Measurements from ENCODE around the gene KLK11.

KLK11 gene

GRCh38 chr19:51034704-51035103 lies 8.3 kb upstream of the KLK11 start, which contains the start of gene KLK12:
KLK12 (minus strand) TSS chr19:51035002; CDS start chr19:51034621, 381 bp downstream.
- Histone ChIP-seq H2AFZ (ENCODE audit: low read depth, low read length) (no peak within 1 kb of the TSS), H3K4me3 (ENCODE audit: low read depth in 1 of 2, low read length in 2 of 2) (no peak within 1 kb of the TSS), H3K9me3 (ENCODE audit: insufficient read depth, low read length, severe bottlenecking) (no peaks in the 10 kb centered on the region), H3K27ac (ENCODE audit: low read length) (no peak within 1 kb of the TSS), H4K20me1 (ENCODE audit: insufficient read depth, low read length) (no peaks in the 10 kb centered on the region), H3K4me1 (ENCODE audit: insufficient read depth, low read length) (no peaks in the 10 kb centered on the region), H3K27me3 (ENCODE audit: insufficient read depth, low read length, poor library complexity) (no peaks in the 10 kb centered on the region), H3K4me2 (ENCODE audit: insufficient read depth, low read length) (no peak within 1 kb of the TSS), H3K36me3 (ENCODE audit: insufficient read depth, low read length) (no peaks in the 10 kb centered on the region), H3K9ac (ENCODE audit: low read depth, low read length) (no peak within 1 kb of the TSS), H3K79me2 (ENCODE audit: insufficient read depth, low read length) (no peaks in the 10 kb centered on the region)
- no peak for ATAC-seq (ENCODE audit: insufficient read depth, low read depth)
- TF ChIP-seq EZH2 (IDR thresholded peaks at IDR 0.05; ENCODE audit: borderline replicate concordance, low read depth, low read length, severe bottlenecking) (no peak), CTCF (IDR thresholded peaks at IDR 0.05; ENCODE audit: borderline replicate concordance, extremely low read depth, low read length, poor library complexity, severe bottlenecking) (no peak)
- DNase-seq: no peak

GRCh38 chr19:51031880-51032225 lies 5.4 kb upstream of the KLK11 start:
- Histone ChIP-seq H3K4me3 (ENCODE audit: low read depth in 1 of 2, low read length in 2 of 2) (no peak overlapping the region), H4K20me1 (ENCODE audit: insufficient read depth, low read length) (no peaks in the 10 kb centered on the region), H3K27me3 (ENCODE audit: insufficient read depth, low read length, poor library complexity) (peaks cover 3% of the 10 kb centered on the region), H3K79me2 (ENCODE audit: insufficient read depth, low read length) (no peaks in the 10 kb centered on the region), H3K9me3 (ENCODE audit: insufficient read depth, low read length, severe bottlenecking) (no peaks in the 10 kb centered on the region), H3K36me3 (ENCODE audit: insufficient read depth, low read length) (no peaks in the 10 kb centered on the region), H3K4me2 (ENCODE audit: insufficient read depth, low read length) (no peak overlapping the region), H2AFZ (ENCODE audit: low read depth, low read length) (no peak overlapping the region), H3K4me1 (ENCODE audit: insufficient read depth, low read length) (no peaks in the 10 kb centered on the region), H3K27ac (ENCODE audit: low read length) (no peak overlapping the region), H3K9ac (ENCODE audit: low read depth, low read length) (no peak overlapping the region)
- no peak for TF ChIP-seq CTCF (IDR thresholded peaks at IDR 0.05; ENCODE audit: borderline replicate concordance, extremely low read depth, low read length, poor library complexity, severe bottlenecking)
- no peak for TF ChIP-seq EZH2 (IDR thresholded peaks at IDR 0.05; ENCODE audit: borderline replicate concordance, low read depth, low read length, severe bottlenecking)
- no peak for DNase-seq
- no peak for ATAC-seq (ENCODE audit: insufficient read depth, low read depth)

GRCh38 chr19:51031220-51031879 lies 4.9 kb upstream of the KLK11 start:
- Histone ChIP-seq H3K79me2 (ENCODE audit: insufficient read depth, low read length) (no peaks in the 10 kb centered on the region), H3K36me3 (ENCODE audit: insufficient read depth, low read length) (no peaks in the 10 kb centered on the region), H3K4me2 (ENCODE audit: insufficient read depth, low read length) (no peak overlapping the region), H4K20me1 (ENCODE audit: insufficient read depth, low read length) (no peaks in the 10 kb centered on the region), H3K4me3 (ENCODE audit: low read depth in 1 of 2, low read length in 2 of 2) (no peak overlapping the region), H3K27ac (ENCODE audit: low read length) (no peak overlapping the region), H3K27me3 (ENCODE audit: insufficient read depth, low read length, poor library complexity) (peaks cover 7% of the 10 kb centered on the region), H3K9ac (ENCODE audit: low read depth, low read length) (no peak overlapping the region), H3K4me1 (ENCODE audit: insufficient read depth, low read length) (no peaks in the 10 kb centered on the region), H2AFZ (ENCODE audit: low read depth, low read length) (no peak overlapping the region), H3K9me3 (ENCODE audit: insufficient read depth, low read length, severe bottlenecking) (no peaks in the 10 kb centered on the region)
- no peak for ATAC-seq (ENCODE audit: insufficient read depth, low read depth)
- TF ChIP-seq CTCF (IDR thresholded peaks at IDR 0.05; ENCODE audit: borderline replicate concordance, extremely low read depth, low read length, poor library complexity, severe bottlenecking) (no peak), EZH2 (IDR thresholded peaks at IDR 0.05; ENCODE audit: borderline replicate concordance, low read depth, low read length, severe bottlenecking) (no peak)
- DNase-seq: no peak
